NCI-H345 treated with DMSO at 0.1 percent for 48 hours (cell line): ENCODE results near the gene RBP7.
"Not testable (repeated sequence)": the region's sequence is repeated elsewhere in the genome, so short reads cannot be mapped to it uniquely, and the experiment has no call there.

Source experiments
- DNase-seq: peaks from one replicate; lab custom pipeline; 2025; ENCODE audit not compliant: unreplicated experiment; lab: John Stamatoyannopoulos, UW

RBP7 gene

GRCh38 chr1:9996624-9997582, at the start of gene RBP7:
TSS of gene RBP7 (plus strand) at chr1:9997228. CDS start at chr1:9997259, 31 bp downstream.
- no peak for DNase-seq

GRCh38 chr1:9957726-9958125, 39.3 kb upstream of the RBP7 start:
- DNase-seq = no peak

DNA sequence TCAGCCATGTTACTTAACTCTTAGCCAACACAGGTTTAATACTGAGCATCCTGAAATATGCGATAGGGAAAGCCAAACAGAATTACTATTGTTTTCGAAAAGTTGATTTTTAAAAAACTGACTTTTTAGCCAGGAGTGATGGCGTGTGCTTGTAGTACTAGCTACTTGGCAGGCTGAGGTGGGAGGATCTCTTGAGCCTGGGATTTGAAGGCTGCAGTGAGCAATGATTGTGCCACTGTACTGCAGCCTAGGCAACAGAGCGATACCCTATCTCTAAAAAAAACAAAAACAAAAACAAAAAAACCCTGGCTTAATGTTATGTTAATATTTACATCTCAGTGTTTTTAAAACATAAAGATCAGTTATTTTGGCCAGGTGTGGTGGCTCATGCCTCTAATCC, 37.0 kb upstream of the RBP7 start:
- no peak for DNase-seq

- DNase-seq = peak; percentile 48
Observed at GRCh38 chr1:9960706-9961562, 36.1 kb upstream of the RBP7 start.

- DNase-seq = no peak
Observed at GRCh38 chr1:9984253-9984652, 12.8 kb upstream of the RBP7 start.

DNA sequence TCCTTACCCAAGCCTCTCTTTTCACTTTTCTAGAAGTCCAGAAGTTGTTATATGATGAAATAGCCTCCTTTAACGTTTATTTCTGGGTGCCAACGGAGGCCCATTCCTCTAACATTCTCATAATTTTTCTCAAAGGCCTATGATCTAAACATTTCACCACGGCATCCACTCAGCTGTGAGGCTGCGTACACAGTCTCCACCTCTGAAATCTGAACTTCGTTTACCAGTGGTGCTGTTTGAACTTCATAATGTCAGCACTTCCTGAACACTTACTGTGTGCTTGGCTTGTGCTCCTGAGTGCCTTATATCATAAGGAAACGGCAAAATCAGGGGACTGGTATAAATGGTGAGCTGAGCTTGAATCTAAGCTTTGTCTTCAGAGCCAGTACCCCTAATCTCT, 12.0 kb upstream of the RBP7 start:
- DNase-seq = no peak

DNA sequence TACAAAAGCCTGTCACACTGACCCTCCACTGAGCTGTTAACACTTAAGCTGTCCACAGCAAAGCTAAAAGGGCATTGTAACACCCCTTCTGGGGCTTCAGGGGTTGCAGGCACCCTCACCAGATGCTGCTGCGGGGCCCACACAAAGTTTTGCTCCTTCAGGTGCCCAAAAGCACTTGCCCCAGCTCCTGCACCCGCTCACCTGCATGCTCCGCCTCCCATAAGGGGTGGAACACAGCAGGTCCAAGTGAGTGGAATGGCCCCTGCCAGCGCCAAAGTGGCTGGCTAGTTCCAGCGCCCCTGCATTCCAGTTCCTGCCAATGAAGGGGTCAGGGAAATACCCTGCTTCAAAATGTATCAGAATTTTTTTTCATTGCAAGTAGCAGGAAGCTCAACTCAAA, 7.3 kb upstream of the RBP7 start:
- no peak for DNase-seq

DNA sequence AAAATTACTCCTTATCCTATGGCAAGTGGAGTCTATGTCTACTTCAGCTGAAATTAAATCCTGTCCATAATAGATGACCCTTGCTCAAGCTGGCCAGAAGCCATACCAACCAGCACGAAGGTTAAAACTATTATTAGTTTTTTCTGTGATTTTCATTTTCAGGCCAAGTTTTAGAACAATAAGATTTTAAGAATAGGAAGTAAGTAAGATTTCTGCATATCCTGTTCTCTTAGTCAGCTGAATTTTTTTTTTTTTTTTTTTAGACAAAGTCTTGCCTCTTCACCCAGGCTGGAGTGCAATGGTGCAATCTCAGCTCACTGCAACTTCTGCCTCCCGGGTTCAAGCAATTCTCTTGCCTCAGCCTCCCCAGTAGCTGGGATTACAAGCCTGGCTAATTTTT, 6.1 kb upstream of the RBP7 start:
- no peak for DNase-seq

GRCh38 chr1:9992910-9993309, 4.1 kb upstream of the RBP7 start:
- no peak for DNase-seq

DNA sequence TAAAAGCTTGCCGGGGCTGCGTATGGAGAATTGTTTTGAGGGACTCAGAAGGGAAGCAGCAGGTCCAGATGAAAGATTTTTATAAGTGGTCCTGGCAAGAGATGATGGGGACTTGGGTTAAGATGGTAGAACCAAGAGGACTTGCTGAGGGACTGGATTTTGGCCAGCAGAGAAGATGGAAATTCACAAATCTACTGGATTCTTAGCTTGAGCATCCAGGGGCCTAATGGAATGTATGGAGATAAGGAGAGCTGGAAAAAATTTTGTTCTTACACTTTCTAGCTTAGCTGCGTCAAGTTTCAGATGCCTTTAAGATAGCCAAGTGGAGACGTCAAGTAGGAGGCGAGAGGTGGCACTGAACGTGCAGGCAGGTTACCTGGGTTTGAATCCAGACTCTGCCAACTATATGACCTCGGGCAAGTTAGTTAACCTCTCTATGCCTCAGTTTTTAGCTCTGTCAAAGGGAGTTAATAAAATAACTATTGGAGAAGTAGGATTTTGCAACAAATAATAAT, 3.4 kb upstream of the RBP7 start:
- no peak for DNase-seq

GRCh38 chr1:10001016-10001665, 4.1 kb downstream of the RBP7 start:
- no peak for DNase-seq

- DNase-seq = not testable (repeated sequence)
Observed at GRCh38 chr1:10005248-10005647, 8.2 kb downstream of the RBP7 start.

DNA sequence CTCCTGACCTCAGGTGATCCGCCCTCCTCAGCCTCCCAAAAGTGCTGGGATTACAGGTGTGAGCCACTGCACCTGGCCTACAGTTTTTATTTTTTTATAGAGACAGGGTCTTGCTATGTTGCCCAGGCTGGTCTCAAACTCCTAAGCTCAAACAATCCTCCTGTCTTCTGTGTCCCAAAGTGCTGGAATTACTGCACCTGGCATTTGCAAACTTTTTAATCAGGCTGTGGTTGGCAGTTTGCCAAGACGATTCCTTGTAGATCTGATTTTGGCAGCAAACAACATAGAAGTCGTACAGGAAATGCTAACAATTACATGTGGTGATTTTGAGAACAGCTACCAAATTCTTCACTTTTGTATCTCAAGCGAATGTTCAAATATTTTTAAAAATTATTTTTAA, 10.1 kb downstream of the RBP7 start:
- no peak for DNase-seq

GRCh38 chr1:10014016-10014415, 17.0 kb downstream of the RBP7 start:
- no peak for DNase-seq

- no peak for DNase-seq
Observed at GRCh38 chr1:10019561-10019960, 22.5 kb downstream of the RBP7 start.

DNA sequence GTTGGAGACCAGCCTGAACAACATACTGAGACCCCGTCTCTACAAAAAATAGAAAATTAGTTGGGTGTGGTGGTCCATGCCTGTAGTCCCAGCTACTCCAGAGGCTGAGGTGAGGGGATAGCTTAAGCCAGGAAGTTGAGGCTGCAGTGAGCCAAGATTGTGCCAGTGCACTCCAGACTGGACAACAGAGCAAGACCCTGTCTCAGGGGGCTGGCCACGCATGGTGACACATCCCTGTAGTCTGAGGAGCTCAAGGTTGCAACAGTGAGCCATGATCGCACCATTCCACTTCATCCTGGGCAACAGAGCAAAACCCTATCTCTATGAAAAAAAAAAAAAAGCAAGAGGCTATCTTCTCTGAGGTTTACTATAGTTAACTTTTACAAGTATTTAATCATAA, 23.1 kb downstream of the RBP7 start:
- no peak for DNase-seq

GRCh38 chr1:10020678-10021077, 23.6 kb downstream of the RBP7 start:
- DNase-seq = not testable (repeated sequence)

GRCh38 chr1:10021992-10022391, 25.0 kb downstream of the RBP7 start:
- not testable (repeated sequence) for DNase-seq

GRCh38 chr1:10022656-10023055, 25.6 kb downstream of the RBP7 start:
- no peak for DNase-seq

DNA sequence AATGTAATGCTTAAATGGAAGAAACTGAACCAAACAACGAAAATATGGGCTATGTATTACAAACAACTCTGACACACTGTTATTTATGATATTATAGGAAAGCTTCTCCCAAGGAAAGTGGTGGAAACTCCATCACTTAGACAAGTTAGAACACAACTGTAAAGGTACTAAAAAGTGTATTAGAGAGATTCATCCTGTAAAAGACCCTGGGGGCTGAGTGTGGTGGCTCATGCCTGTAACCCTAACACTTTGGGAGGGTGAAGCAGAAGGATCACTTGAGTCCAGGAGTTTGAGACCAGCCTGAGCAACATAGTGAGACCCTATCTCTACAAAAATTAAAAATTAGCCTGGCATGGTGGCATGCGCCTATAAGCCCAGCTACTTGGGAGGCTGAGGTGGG, 28.3 kb downstream of the RBP7 start:
- no peak for DNase-seq

GRCh38 chr1:10027027-10027426, 30.0 kb downstream of the RBP7 start:
- no peak for DNase-seq
